HG02642 (cell line): ENCODE data around the gene MRGPRX4.

Experiments
- ATAC-seq: cut with Tn5 transposase; IDR thresholded peaks from one replicate; pipeline ENCODE4 v1.9.1; 2021; ENCODE audit warnings: mild to moderate bottlenecking; ENCODE audit not compliant: unreplicated experiment, poor library complexity

Gene MRGPRX4

GRCh38 chr11:18204771-18205170, 32.1 kb downstream of the MRGPRX4 start:
- ATAC-seq = no peak

- no peak for ATAC-seq
Observed at GRCh38 chr11:18209058-18209457, 36.4 kb downstream of the MRGPRX4 start.

- ATAC-seq = no peak
Observed at GRCh38 chr11:18221274-18221876, 48.7 kb downstream of the MRGPRX4 start.

- no peak for ATAC-seq
Observed at GRCh38 chr11:18222814-18223421, 50.3 kb downstream of the MRGPRX4 start.
